ENCODE results near the gene TNIP2.

DNA sequence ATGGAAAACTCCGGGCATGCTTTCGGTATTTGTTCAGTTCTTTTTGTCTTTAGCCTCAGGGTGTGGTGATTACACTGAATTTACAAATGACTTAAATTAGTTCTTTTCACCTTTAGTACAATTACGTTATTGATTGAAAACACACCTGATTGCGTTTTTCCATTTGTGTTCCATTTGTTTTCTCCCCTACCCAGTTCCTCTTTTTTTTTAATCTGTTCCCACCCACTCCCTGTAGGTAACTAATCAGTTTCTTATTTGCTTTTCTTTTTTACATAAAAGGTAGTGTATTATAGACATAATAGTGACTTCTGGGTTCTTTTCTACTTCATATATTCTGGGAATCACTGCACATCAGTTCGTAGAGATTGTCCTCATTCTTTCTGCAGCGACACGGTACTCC lies 53.4 kb downstream of the TNIP2 start:
- TF ChIP-seq, protein P1, sequence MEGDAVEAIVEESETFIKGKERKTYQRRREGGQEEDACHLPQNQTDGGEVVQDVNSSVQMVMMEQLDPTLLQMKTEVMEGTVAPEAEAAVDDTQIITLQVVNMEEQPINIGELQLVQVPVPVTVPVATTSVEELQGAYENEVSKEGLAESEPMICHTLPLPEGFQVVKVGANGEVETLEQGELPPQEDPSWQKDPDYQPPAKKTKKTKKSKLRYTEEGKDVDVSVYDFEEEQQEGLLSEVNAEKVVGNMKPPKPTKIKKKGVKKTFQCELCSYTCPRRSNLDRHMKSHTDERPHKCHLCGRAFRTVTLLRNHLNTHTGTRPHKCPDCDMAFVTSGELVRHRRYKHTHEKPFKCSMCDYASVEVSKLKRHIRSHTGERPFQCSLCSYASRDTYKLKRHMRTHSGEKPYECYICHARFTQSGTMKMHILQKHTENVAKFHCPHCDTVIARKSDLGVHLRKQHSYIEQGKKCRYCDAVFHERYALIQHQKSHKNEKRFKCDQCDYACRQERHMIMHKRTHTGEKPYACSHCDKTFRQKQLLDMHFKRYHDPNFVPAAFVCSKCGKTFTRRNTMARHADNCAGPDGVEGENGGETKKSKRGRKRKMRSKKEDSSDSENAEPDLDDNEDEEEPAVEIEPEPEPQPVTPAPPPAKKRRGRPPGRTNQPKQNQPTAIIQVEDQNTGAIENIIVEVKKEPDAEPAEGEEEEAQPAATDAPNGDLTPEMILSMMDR (IDR thresholded peaks at IDR 0.05), result no peak
- TF ChIP-seq POLR2A (IDR thresholded peaks at IDR 0.05; ENCODE audit: low read depth), result no peak
- no peak for TF ChIP-seq POLR2AphosphoS5 (IDR thresholded peaks at IDR 0.05)
- no peak for TF ChIP-seq EP300 (IDR thresholded peaks at IDR 0.05)

All from esophagus muscularis mucosa (tissue), 4 donors.